Heart left ventricle (tissue), 16 donors: ENCODE results near the gene PTH2. TPM values are rescaled to one million over a fixed set of nuclear protein-coding genes. Genes with fewer than 3 reads are reported as not detected.

Source experiments
- ATAC-seq, 4 donors: fragments of 200-7000 bp; cut with Tn5 transposase; one replicate each; pipeline ENCODE4 v1.9.1; 2020 to 2022; ENCODE audit warnings: moderate library complexity in 4 of 4, mild to moderate bottlenecking in 3 of 4, moderate number of reproducible peaks in 1 of 4
- DNase-seq, 5 donors: peaks; one replicate each; pipeline ENCODE4 v3.0.0-alpha.2; 2020
- H3K27ac ChIP-seq, 12 donors: fragments of 200-600 bp; sonication (generic) in 4 of 12; one replicate each; pipeline versions ENCODE4 v1.5.0 to v1.8.0; 2016 to 2022; ENCODE audit warnings: mild to moderate bottlenecking in 2 of 12
- H3K27me3 ChIP-seq, 9 donors: fragments of 200-600 bp; sonication (generic) in 2 of 9; one replicate each; pipeline versions ENCODE4 v1.5.1 to v1.8.0; 2016 to 2022; ENCODE audit warnings: mild to moderate bottlenecking in 3 of 9
- H3K36me3 ChIP-seq, 9 donors: fragments of 200-600 bp; sonication (generic) in 2 of 9; one replicate each; pipeline versions ENCODE4 v1.5.0 to v1.8.0; 2018 to 2022; ENCODE audit warnings: mild to moderate bottlenecking in 2 of 9
- H3K4me1 ChIP-seq, 12 donors: fragments of 200-600 bp; sonication (generic) in 4 of 12; one replicate each; pipeline versions ENCODE4 v1.5.0 to v1.8.0; 2016 to 2022; ENCODE audit warnings: mild to moderate bottlenecking in 3 of 12
- H3K4me3 ChIP-seq, 12 donors: fragments of 200-600 bp; sonication (generic) in 4 of 12; one replicate each; pipeline versions ENCODE4 v1.5.0 to v1.8.0; 2017 to 2022; ENCODE audit warnings: mild to moderate bottlenecking in 9 of 12, moderate library complexity in 4 of 12
- H3K9me3 ChIP-seq, 12 donors: fragments of 200-600 bp; sonication (generic) in 4 of 12; one replicate each; pipeline versions ENCODE4 v1.5.0 to v1.8.0; 2016 to 2022; ENCODE audit warnings: mild to moderate bottlenecking in 1 of 12
- POLR2A ChIP-seq, 2 donors: fragments of 450-650 bp; IDR thresholded peaks; one replicate each; pipeline ENCODE4 v1.6.1; 2017; ENCODE audit warnings: antibody characterized with exemption in 2 of 2, mild to moderate bottlenecking in 2 of 2, moderate library complexity in 2 of 2
- WGBS, 4 donors: extraction: QIAGEN DNeasy Blood & Tissue Kit in 2 of 4; methylation state at CpG; one replicate each; pipeline versions ENCODE4 v1.1.5 to v1.1.7; 2013 to 2018; 5-methylcytosine and 5-hydroxymethylcytosine counted together
- intact Hi-C, 10 donors: fragments of 100-400 bp; cut with DNase I; formaldehyde crosslinking; loops; one replicate each; pipeline versions ENCODE4 v1.11.1 to v1.14.2; 2022
- polyA plus RNA-seq, 2 donors: library from polyadenylated mRNA; stranded (reverse); fragments of 200-250 nt; gene quantifications; one replicate each; pipeline ENCODE4 v1.2.3, GENCODE V29; 2013
- total RNA-seq, 9 donors: library from RNA; depleted of rRNA in 2 of 9; stranded (reverse); fragments of >200 nt in 2 of 9; fragmentation: NEBNext Ultra II Directional in 3 of 9; extraction: Animal tissue kit (Norgen Biotek cat#: 25700) in 3 of 9; gene quantifications; one replicate each; pipeline versions ENCODE4 v1.1.0 to v1.2.4, GENCODE V29; 2016 to 2023
- TF ChIP-seq, protein P1 (sequence below), 12 donors: fragments of 200-600 bp; sonication (generic) in 4 of 12; IDR thresholded peaks; one replicate each; pipeline versions ENCODE4 v1.5.0 to v1.8.0; 2018 to 2022; ENCODE audit warnings: antibody characterized with exemption in 12 of 12, mild to moderate bottlenecking in 5 of 12
- donor health status: ischemic (EF 13 %, LVEDD 7.1; RV severe dilation, severe dysfunction).
- donor health status: healthy with polysubstance abuse.
- donor health status: DM: no; HTN: yes; CAD: no.
- donor health status: DM: no; HTN: no; CAD: no.
- donor health status: ischemic (EF 25% LVEDD 6.9; RV normal size, moderate dysfunction).
- donor health status: ischemic (EF 25% LVEDD 5.7; RV mildly dilated, moderate dysfunction).
- donor health status: healthy.
- donor health status: DM: yes; HTN: yes; CAD: no.
- donor health status: ischemic (EF 35%, LVEDD 5.7; RV mildly dilated, moderate dysfunction).
- donor health status: nonischemic (EF 11% LVEDD 7.7; RV severe dilation, severe dysfunction).
- donor health status: DM: yes; HTN: yes; CAD: no.
- donor health status: PGD.
- donor health status: ischemic (EF 29% LVEDD 5.4; RV normal size, mild dysfunction).
- donor health status: nonischemic (EF 23%, LVEDD 6.1; RV moderate dilation, normal function).

PTH2 gene
- total and polyA plus RNA-seq, 11 donors, result not detected

- Histone ChIP-seq H3K27ac (no peak overlapping the region), H3K27me3 (peaks cover 0 to 34% (median 0%) of the 10 kb centered on the region in 9 donors), H3K9me3 (no peaks in the 10 kb centered on the region), H3K4me3 (no peak overlapping the region), H3K36me3 (no peaks in the 10 kb centered on the region), H3K4me1 (peaks cover 0 to 6% (median 0%) of the 10 kb centered on the region in 12 donors)
- TF ChIP-seq, protein P1, sequence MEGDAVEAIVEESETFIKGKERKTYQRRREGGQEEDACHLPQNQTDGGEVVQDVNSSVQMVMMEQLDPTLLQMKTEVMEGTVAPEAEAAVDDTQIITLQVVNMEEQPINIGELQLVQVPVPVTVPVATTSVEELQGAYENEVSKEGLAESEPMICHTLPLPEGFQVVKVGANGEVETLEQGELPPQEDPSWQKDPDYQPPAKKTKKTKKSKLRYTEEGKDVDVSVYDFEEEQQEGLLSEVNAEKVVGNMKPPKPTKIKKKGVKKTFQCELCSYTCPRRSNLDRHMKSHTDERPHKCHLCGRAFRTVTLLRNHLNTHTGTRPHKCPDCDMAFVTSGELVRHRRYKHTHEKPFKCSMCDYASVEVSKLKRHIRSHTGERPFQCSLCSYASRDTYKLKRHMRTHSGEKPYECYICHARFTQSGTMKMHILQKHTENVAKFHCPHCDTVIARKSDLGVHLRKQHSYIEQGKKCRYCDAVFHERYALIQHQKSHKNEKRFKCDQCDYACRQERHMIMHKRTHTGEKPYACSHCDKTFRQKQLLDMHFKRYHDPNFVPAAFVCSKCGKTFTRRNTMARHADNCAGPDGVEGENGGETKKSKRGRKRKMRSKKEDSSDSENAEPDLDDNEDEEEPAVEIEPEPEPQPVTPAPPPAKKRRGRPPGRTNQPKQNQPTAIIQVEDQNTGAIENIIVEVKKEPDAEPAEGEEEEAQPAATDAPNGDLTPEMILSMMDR (IDR thresholded peaks at IDR 0.05), result no peak
- TF ChIP-seq POLR2A (IDR thresholded peaks at IDR 0.05), result no peak
- DNase-seq (no peak), ATAC-seq (no peak)
- intact Hi-C loops, result loop anchor here in 5 of 10 donors (5.0 to 10.0 kb wide), 5 partner anchors 51 to 294 kb away; partner anchors contain the start of genes ADM5 (in 1 of the 5) and SLC17A7 (in 1 of the 5)
- WGBS, 4 donors, result 33 to 43% (median 39%) methylated on average over 9 of the region's 9 CpGs
These were observed 32.3 kb downstream of the PTH2 start for GRCh38 chr19:49390929-49391359.

DNA sequence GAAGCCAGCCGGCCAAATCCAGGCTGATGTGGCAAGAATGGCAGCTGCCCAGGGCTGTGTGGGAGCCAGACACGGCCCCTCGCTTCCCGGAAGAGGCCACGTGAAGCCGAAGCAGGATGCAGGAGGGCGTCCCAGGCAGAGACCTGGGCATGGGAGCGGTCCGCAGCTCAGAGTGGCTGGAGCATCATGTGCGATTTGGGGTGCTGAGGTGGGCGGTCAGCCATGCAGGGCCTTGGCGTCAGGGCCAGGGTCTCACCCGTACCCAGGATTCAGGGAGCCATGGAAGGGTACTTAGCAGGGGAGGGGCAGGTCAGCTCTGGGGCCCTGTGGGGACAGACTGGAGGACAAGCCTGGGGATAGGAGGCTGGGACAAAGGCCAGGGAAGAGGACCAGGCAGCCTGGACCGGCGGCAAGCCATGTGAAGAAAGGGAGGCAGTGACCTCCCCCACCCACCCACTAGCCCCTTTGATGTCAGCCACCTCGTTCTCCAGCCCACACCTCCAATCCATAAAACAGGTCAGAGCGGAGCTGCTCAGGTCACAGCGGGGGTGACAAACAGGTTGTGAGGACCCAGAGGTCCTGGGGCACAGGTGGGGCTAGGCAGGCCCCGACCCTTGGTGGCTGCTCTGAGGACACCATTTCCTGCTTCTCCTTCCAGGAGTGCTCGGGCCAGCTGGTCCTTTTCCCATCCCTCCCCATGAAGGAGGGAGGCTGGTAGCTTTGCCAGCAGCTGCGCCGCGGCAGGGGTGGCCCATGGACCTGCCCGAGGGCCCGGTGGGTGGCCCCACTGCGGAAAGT, 32.9 kb downstream of the PTH2 start:
- intact Hi-C loops, result loop anchor here in 5 of 10 donors (5.0 to 10.0 kb wide), 5 partner anchors 52 to 294 kb away; partner anchors contain the start of genes ADM5 (in 1 of the 5) and SLC17A7 (in 1 of the 5)
- H3K4me1 ChIP-seq, result peaks cover 0 to 6% (median 0%) of the 10 kb centered on the region in 12 donors
- DNase-seq (no peak), ATAC-seq (peak in 1 of 4 donors; percentile 5)
- no peaks in the 10 kb centered on the region for H3K36me3 ChIP-seq
- WGBS, 4 donors, result 61 to 71% (median 65%) methylated on average over 22 to 26 of the region's 26 CpGs
- peaks cover 0 to 28% (median 0%) of the 10 kb centered on the region in 9 donors for H3K27me3 ChIP-seq
- no peak overlapping the region for H3K27ac ChIP-seq
- H3K9me3 ChIP-seq, result no peaks in the 10 kb centered on the region
- H3K4me3 ChIP-seq, result no peak overlapping the region
- TF ChIP-seq, protein P1 (IDR thresholded peaks at IDR 0.05), result no peak
- no peak for TF ChIP-seq POLR2A (IDR thresholded peaks at IDR 0.05)

- Histone ChIP-seq H3K36me3 (no peaks in the 10 kb centered on the region), H3K4me1 (peaks cover 0 to 6% (median 0%) of the 10 kb centered on the region in 12 donors), H3K27ac (no peak overlapping the region), H3K27me3 (peaks cover 0 to 19% (median 0%) of the 10 kb centered on the region in 9 donors), H3K4me3 (no peak overlapping the region), H3K9me3 (no peaks in the 10 kb centered on the region)
- intact Hi-C loops, result loop anchor here in 1 of 10 donors (10.0 kb wide), 1 partner anchor 165 kb away; no protein-coding TSS in a partner anchor
- WGBS, 4 donors, result 86 to 92% (median 89%) methylated on average over 20 of the region's 20 CpGs
- no peak for ATAC-seq
- TF ChIP-seq, protein P1 (IDR thresholded peaks at IDR 0.05), result no peak
- TF ChIP-seq POLR2A (IDR thresholded peaks at IDR 0.05), result no peak
- DNase-seq, result no peak
These were observed 33.8 kb downstream of the PTH2 start for GRCh38 chr19:49389406-49389805.

- ATAC-seq (peak in 3 of 4 donors; percentile 74 to 89 (median 79)), DNase-seq (peak; percentile 60 to 93 (median 75))
- Histone ChIP-seq H3K36me3 (no peaks in the 10 kb centered on the region), H3K4me3 (peak within 1 kb of the TSS in 8 of 12 donors; percentile 10 to 35 (median 18)), H3K4me1 (peaks cover 0 to 6% (median 0%) of the 10 kb centered on the region in 12 donors), H3K27me3 (peaks cover 0 to 11% (median 0%) of the 10 kb centered on the region in 9 donors), H3K27ac (no peak within 1 kb of the TSS), H3K9me3 (peaks cover 0 to 5% (median 0%) of the 10 kb centered on the region in 12 donors)
- TF ChIP-seq, protein P1 (IDR thresholded peaks at IDR 0.05), result no peak
- no peak for TF ChIP-seq POLR2A (IDR thresholded peaks at IDR 0.05)
- intact Hi-C loops, result loop anchor here in 1 of 10 donors (10.0 kb wide), 1 partner anchor 163 kb away; no protein-coding TSS in a partner anchor
- 44 to 59% (median 55%) methylated on average over 38 to 40 of the region's 40 CpGs for WGBS, 4 donors
These were observed 35.3 kb downstream of the PTH2 start, which contains the start of gene KASH5 for GRCh38 chr19:49387936-49388372. KASH5 (plus strand) TSS chr19:49388249; CDS start chr19:49390884, 2,635 bp downstream.
